Stimulated activated CD8-positive, alpha-beta memory T cell treated with anti-CD3 and anti-CD28 coated beads, Interleukin-7, amount 100 ng/mL, for 4 hours (primary cell): ENCODE measurements around the gene NTRK3.

Source experiments
- DNase-seq, 2 donors: peaks; one replicate each; pipeline ENCODE4 v3.0.0-alpha.2; 2020; ENCODE audit warnings: low read depth in 2 of 2

NTRK3 gene

DNA sequence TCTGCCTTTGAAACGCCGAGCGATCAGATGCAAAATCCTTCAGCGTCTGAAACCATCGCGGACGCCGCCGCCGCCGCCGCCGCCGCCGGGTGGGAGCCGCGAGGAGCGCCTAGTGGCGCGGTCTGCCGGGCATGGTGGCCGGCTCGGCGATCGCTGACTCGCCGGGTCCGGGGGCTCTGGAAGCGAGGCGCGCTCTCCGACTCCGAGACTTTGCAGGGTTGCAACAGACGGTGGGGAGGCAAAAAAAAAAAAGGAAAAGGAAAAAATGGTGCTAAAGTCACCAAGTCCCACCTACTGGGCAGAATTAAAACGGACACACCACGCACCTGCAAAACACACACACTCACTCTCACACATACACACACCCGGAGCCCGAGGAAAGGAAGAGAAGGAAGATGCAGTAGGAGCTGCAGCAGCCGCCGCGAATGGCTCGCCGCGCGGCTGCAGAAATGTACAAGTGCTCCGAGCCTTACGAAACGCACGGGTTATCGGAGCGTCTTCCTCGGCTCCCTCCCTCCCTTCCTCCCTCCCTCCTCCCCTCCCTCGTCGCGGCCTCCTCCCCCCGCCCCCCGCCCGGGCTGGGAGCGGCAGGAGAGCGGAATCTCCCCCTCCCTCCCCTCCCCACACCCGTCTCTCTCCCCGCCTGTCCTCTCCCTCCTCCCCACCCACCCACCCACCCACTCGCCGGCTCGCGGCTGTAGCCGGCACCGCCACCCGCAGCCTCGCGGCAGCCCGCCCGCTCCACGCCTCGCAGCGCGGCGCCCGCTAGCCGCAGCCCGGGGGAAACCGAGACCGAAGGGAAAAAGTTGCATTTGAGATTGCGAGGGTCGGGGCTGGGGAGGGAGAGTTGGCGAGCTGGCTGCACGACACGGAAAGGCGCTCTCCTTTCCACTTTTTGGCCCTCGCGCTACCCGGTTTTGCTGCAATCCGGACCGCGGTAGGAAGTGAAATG, at the start of gene NTRK3:
Gene NTRK3 (minus strand): TSS at position 461 of the 952 bp plus-strand sequence. CDS start 586 bp downstream, outside the sequence.
- DNase-seq: no peak

DNA sequence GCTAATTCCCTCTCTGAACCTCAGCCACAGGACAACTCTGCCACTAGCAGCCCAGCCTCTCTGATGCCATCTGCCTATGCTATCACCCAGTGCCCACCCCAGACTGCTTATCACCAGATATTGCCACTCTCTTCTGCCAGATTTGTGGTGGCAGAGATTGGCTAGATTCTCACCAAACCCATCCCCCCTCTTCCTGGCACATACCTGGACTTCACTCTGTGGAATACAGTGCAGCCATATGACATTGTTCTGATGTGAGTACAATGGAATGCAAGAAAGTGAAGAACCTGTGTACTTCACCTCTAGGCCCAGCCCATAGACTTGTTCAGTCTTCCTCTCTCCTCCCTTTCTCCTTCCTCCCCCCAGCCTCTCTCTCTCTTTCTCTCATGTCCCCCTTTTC, 46.9 kb upstream of the NTRK3 start:
- DNase-seq: no peak

DNA sequence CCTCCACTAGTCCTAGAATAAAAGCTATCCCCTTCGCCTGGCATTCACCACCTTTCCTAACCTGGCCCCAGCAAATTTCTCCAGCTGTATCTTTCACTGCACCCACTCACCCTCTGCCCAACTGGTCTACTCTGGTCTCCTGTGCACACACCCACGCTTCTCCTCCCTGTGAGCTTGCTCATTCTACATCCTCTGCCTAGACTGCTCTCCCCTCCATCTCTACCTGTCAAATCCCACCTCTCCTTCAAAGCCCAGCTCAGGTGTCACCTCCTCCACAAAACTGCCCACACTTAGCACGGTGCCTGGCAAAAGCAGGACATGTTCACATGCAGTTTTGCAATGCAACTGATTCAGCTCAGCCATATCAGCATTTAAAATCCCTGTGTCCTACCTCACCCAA, 45.8 kb upstream of the NTRK3 start:
- no peak for DNase-seq

DNA sequence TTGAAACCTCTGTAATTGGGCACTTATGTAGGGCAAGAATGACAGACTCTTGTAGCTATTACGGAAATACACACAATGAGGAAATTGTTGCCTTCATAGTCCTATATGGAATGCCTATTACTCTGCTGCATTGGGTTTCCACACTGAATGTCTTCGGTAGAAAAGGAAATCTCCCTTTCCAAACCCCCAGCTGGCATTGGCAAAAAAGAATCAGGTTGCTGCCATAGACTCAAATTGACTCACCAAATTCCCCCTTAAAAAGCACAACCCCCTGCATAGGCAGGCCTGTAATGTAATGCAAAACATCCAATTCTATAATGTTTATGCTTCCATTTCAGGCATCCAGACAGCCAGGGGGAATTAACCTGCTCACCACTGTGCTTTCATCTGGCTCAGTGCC, 44.8 kb upstream of the NTRK3 start:
- DNase-seq: no peak

DNA sequence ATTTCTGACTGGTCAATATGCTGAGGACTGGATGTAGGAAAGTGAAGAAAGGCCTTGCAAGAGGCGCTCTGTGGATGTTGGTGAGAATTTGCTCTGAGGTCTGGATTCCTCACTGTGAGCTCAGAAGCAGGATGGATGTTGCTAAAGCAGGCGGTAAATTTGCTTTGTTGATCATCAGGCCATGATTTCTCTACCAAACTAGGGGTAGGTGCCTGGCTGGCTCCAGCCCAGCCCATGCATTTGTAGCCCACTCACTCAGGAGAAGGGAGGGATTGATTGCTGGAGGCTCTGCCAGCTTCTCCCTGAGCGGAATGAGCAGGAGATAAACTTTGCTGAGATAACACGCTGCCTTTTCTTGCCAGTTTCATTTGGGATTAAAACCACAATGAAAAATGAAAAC, 44.3 kb upstream of the NTRK3 start:
- DNase-seq: no peak

DNA sequence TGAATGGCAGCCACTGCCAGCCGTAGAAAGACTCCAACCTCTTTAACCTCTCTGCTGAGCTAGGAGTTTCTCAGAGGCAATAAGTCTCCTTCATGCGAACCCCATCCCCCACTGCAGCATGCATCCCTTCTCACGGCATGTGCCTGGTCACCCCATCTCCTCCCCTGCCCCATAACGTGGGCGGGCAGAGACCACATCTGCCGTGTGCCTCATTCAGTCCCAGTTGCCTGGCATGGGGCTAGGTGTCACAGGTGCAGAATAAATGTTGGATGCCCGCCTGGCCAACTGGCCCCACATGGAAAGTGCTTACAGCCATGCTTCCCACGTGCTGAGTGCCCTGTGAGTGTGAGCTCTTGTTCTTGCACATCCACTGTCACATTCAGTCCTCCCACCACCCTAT, 43.5 kb upstream of the NTRK3 start:
- no peak for DNase-seq

DNA sequence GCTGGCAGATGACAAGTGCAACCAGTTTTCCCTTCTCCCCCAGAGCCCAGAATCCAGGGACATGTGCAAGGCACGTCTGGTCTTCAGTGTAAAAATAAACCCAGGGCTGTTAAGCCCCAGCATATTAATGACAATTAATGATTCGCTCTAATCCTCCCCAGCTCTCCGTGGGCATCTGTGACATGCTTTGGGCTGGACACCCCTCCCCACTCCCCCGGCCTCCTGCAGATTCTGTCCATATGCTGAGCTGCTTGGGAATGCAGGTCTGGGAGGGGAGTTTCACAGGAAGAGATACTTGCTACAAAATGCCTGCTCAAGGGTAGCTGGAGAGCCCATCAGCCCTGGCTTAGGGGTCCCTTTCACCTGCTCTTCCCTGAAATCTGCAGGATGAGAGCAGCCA, 43.0 kb upstream of the NTRK3 start:
- DNase-seq: no peak

DNA sequence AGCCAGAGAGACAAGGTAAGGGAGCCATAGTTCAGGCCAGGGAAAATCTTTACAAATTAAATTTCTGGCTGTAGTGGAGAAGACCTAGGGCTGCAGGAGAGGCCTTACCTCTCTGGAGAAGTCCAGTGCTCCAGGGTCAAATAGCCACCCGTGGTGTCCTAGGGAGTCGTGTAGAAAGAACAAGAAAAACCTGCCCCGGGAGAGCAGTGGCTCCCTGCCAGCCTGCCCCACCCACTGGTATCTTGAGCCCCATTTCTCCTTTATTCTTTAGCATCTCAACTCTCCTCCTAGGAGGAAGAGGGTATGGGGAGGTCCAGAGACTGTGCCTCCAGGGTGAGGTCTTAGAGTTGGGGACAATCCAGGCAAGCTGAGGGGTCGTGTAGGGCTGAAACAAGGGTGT, 32.1 kb upstream of the NTRK3 start:
- no peak for DNase-seq

DNA sequence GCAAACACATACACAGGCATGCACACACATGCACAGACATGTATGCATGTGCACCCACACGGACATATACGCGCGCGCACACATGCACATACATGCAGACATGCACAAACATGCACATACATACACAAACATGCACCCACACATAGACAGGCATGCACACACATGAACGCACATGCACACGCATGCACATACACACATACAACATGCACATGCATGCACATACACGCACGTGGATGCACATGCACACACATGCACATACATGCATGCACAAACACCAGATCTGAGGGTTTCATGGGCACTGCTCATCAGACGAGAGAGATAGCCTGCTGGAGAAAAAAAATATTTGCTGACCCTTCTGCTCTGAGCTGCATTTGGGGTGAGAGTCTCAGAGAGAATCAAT, 31.7 kb upstream of the NTRK3 start:
- DNase-seq: no peak

DNA sequence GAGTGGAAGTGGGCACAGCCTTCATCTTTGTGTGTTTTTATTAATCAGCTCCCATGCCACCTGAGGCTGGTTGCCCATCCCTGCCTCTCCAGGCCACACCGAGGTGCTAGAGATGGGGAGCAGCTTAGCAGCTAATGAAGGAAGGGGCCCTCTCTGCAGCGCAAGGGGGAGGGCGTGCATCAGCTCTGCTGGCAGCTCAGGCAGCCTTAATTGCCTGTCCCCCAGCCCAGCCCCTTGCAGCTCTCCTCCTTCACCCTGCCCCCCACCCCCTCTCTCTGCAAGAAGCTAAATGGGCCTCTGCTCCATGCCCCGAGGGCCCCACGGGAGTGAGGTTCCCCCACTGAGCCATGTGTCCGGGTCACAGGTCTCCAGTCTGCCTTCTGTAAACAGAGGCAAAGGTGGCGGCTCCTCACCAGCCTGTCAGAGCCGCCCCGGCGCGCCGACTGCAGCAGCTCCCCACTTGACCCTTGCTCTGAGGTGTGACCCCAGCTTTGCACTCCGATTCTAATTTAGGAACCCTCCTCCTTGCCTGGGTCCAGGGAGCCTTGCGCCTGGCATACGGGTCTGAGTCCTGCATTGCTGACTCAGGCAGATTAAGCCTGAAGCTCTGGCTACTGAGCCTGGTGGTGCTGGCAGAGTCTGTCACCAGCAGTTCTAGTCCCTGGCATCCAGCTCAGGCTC, 27.9 kb upstream of the NTRK3 start:
- no peak for DNase-seq

DNA sequence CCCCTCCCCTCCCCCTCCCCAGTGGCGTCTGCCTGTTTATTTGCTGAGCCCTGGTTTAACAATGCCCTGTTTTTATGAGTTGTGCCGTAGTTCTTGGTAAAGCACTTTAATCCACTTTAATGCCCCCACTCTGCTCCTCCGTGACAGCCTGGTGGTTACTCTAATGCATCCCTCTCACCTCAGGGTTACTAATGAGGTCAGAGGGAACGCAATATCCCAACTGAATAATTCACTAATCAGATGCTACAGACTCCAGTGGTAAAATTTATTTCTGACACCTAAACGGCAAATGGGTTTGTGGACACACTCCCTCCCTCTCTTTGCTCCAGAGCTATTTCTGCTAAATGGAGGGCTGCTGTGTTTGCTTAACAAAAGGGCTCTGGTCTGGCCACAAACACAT, 26.1 kb upstream of the NTRK3 start:
- DNase-seq: no peak

DNA sequence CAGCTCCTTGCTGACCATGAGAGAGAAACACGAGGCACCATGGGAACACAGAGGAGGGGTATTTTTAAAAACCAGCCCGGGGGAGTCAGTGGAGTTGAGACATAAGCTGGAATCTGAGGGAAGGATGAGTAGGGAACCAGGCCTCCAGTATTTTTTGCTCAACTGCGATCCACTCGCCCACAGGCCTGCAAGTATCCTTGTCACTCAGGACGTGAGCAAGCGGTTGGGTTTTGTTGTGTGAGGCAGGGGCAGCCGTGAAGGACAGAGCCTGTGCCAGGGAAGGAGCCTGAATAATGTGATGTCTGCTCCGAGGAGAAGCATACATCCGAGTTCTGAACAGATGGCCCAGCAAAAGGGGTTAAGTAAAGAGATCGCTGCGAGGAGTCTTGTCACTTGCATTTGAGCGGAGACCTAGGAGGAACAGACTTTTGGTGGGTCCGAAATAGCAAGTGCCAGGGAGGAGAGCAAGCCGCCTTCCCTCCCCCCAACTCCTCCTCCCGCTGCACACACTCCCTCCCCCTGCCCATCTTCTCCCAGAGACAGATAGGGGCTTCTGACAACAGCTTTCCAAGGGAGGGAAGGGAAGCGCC, 20.4 kb upstream of the NTRK3 start:
- no peak for DNase-seq

DNA sequence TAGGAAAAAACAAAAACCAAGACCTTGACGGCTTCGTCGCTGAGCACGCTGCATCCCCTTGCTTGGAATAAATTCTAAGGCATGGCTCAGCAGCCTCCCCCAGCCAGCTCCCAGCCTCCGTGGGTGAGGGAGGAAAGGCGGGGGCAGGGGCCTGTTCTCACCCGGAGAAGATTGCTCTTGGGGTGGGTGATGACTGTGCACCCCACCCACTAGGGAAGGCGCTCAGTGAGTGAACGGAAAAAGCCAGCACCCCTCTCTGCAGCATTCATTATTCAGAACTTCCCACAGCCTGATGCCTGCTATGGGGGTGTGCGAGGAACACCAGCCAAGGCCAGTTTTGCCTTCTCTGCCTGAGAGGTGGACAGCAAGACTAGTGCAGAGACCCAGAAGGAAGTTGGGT, 19.3 kb upstream of the NTRK3 start:
- no peak for DNase-seq

DNA sequence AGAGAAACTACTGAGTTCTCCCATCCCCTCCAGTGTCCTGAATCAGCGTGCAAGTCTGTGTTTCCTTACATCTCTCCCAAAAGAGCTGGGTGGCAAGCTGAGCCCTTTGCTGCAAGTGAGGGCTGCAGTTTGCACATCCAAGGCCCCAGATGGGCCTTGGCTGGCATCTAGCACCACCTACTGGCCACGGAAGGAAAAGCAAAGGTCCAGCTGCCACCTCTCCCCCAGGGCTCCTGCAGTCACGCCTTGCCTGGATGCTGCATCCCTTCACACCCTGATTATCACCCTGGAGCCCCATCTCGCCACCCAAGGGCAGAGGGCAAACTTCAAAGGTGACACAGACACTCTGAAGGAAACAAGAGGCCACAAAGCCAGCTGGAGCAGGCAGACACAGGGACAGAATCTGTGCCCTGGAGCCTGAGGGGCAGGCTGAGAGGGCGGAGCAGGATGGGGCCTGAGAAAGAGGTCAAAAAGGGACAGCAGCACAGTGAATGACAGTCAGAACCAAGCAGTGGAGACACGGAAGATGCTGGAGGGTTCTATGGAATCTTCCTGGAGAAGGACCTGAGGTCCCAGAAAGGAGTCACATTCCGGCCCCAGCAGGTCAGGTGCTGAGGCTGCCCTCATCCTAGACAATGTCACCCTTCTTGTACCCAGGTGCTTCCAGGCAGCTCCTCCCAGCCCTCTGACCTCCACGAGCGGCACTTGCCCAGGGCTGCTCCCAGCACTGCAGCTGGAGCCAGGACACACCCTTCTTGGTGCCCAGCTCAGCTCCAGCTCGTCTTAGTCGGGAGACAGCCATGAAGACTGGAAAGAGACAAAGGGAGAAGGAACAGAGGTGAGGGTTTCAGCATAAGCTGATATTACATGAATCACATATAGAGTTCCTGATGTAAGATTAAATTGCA, 18.3 kb upstream of the NTRK3 start:
- no peak for DNase-seq

DNA sequence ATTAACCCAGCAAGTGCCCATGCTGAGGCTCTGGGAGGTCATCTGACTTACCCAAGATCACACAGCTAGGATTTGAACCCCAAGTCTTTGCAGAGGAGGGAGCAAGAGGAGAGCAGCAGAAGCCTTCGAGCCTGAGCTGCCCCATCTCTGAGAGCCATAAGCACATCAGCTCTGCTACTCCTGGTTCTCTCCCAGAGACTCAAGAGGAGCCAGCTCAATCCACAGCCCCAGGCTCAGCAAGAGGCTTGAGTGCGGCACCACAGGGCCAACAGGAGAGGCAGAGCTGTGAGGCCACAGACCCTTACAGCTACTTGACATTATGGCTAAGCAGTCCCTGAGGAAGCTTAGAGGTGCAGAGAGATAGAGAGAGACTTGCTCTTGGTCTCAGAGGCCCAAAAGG, 15.9 kb upstream of the NTRK3 start:
- no peak for DNase-seq

DNA sequence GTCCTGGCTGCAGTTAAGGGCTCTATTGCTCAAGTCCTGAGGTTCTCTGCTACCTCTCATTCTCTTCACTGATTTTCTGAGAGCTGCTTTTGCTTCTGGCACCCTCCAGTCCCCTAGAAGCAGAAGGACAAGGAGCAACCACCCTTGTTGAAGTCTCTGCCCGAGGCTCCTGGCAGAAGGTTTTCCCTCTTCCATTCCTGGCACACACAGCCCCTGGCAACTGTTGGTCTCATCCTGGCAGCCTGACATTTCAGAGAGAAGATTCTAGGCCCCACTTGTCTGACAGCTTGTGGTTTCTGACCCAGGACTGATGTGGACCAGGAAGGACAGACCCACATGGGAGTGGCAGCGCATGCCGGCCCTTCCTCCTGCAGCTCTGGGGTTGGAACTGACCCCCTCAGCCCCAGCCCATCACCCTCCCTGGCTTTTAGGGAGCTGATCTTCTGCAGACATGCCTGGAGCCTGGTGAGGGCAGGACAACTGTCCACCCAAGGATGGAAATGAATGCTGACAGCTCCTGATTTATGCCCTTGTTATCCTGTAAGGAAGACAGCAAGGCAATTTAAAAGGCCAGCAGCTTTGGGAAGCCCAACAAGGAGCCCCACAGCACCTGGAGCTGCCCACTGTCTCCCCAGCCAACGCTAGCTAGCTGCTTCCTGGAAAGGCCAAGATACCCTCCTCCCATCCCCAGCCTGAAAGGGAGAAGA, 13.0 kb upstream of the NTRK3 start:
- no peak for DNase-seq

DNA sequence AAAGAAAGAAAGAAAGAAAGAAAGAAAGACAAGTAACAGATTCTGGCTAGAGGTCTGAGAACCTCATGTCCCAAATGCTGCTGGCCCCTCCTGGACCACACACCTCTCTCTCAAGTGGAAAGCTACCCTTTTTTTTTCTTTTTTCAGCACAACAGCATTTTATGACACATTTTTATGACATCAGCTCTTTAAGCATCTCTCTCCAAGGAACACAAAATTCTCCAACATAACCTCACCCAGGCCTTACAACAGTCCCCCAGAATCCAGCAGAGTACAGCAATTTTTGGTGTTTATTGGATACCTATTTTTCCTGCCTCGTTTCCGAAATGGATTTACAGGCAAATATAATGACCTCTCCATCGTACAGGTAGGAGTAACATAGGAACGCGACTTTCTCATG, 11.2 kb upstream of the NTRK3 start:
- no peak for DNase-seq

DNA sequence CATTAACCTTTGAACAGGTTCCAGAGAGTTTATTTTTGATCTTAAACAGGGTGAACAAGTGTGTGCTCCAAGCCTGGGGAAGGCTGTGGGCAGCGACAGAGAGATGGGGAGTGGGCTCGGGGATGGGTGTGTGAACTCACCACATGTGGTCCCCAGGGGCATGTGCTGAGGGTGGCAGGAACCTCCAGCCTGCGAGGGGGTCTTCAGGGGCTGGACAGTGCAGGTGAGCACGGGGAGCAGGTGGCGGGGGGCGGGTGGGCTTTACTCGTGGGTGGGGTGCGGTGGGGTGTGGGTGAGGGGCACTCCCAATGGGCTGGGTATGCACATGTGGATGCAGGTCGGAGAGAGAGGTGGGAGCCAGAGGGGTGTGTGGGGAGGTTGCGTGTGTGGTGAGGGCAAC, 9.6 kb upstream of the NTRK3 start:
- DNase-seq: no peak

DNA sequence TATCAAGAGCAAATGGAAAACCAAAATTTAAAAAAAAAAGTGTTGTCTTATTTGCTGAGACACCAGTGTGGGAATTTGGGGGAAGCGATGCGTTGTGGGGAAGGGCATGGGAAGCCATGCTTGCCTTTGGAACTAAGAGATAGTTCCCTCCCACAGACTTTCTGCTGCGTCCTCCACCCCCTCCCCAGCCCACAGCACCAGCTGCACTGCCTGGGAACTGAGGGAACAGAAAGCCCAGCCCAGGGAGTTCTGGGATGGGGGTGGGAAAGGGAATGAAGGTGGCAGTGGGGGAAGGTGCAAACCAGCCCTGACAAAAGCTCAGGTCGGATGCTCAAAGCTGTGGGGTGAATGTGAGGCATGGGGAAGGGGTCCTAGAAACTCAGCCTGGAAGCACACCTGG, 8.1 kb upstream of the NTRK3 start:
- no peak for DNase-seq

DNA sequence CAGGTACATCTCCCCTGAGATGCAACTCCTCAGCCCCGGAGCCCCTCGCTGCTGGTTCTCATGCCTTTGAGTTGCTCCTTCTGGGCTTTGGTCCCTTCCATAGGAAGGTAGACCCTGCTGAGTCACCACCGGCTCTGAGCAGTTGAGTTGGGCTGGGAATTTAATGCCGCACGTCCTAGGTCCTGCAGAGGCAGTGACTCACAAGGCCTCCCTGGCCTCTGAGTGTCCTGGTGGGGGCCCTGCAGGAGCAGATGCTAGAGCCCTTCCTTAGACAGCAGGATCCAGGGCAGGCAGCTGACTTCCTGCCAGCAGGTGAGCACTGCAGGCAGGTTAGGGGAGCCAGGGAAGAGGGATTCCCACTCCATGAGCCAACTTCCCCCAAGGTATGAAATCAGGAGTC, 5.5 kb upstream of the NTRK3 start:
- no peak for DNase-seq

DNA sequence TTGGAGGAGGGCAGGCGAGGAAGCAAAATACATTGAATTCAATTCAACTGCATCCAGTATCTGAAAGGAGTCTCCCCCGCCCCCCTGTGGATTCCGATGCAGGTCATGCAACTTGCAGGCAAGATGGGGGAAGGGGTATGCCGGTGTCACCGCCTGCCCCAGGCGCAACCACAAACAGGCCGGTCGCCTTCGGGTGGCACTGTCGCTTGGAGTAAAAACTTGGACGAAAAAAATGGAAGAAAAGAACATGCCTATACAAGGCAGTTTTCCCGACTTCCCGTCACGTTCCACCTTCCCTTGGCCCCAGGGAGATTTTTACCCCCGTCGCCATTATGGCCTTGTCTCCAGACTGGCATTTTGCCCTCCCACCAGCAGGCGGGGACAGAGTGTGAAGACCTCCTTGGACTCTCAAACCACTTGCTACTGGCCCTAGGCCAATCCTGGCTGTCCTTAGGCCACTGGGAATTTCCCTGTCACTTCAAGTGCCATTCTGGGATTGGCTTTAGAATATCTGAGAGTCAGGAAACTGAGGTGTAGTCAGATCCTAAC, 1.6 kb upstream of the NTRK3 start:
- DNase-seq: no peak
